Suprapubic skin (tissue), 3 donors: ENCODE results near the gene SMG6.

Experiments
- POLR2AphosphoS5 ChIP-seq, 3 donors: sonication (generic); formaldehyde crosslinking; IDR thresholded peaks; one replicate each; pipeline ENCODE4 v1.6.1; 2017; ENCODE audit warnings: antibody characterized with exemption in 3 of 3
- TF ChIP-seq, protein P1 (sequence below), 2 donors: fragments of 200-600 bp in 1 of 2; fragments of 450-650 bp in 1 of 2; sonication (generic) in 1 of 2; IDR thresholded peaks; one replicate each; pipeline ENCODE4 v1.5.1; 2016 to 2019; ENCODE audit warnings: antibody characterized with exemption in 2 of 2, mild to moderate bottlenecking in 1 of 2, moderate library complexity in 1 of 2

DNA sequence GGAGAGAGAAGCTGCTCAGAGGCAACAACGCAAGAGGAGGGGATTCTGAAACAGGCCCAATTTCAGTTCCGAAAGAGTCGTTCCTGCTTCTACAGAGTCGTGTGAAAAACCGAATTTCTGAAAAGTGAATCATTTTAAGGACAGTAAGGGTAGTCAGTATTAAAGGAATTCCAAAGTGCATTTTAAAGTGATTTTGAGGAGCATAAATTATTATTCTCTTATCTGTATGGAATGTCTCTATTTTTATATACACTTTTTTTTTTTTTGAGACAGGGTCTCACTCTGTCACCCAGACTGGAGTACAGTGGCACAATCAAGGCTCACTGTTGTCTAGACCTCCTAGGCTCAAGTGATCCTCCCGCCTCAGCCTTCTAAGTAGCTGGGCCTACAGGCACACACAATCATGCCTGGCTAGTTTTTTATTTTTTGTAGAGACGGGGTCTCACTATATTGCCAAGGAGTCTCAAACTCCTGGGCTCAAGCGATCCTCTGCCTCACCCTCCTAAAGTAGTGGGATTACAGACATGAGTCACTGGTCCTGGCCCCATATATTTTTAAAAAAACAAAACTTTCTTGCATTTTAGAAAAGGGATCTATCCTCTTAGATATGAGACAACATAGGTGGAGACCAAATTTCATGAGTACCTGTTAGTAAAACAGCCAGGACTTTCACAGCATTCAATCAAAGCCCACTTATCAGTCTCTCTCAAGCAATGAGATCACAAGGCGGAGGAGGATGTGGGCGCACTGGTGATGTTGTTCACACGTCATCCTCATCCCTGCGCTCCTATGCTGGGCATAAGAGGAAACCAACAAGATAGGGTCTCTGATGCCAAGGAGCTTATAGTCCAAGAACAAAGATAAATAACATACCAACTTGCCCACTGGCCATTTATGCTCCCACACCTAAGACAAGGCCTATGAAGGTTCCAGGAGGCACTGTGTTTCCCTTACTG lies 53.2 kb downstream of the SMG6 start:
- no peak for TF ChIP-seq POLR2AphosphoS5 (IDR thresholded peaks at IDR 0.05)
- TF ChIP-seq, protein P1, sequence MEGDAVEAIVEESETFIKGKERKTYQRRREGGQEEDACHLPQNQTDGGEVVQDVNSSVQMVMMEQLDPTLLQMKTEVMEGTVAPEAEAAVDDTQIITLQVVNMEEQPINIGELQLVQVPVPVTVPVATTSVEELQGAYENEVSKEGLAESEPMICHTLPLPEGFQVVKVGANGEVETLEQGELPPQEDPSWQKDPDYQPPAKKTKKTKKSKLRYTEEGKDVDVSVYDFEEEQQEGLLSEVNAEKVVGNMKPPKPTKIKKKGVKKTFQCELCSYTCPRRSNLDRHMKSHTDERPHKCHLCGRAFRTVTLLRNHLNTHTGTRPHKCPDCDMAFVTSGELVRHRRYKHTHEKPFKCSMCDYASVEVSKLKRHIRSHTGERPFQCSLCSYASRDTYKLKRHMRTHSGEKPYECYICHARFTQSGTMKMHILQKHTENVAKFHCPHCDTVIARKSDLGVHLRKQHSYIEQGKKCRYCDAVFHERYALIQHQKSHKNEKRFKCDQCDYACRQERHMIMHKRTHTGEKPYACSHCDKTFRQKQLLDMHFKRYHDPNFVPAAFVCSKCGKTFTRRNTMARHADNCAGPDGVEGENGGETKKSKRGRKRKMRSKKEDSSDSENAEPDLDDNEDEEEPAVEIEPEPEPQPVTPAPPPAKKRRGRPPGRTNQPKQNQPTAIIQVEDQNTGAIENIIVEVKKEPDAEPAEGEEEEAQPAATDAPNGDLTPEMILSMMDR (IDR thresholded peaks at IDR 0.05), result no peak
